ENCODE measurements around the gene SPTY2D1. TPM values are rescaled to one million over a fixed set of nuclear protein-coding genes. Genes with fewer than 3 reads are reported as not detected.
"Not testable (repeated sequence)": the region's sequence is repeated elsewhere in the genome, so short reads cannot be mapped to it uniquely, and the experiment has no call there.

The SPTY2D1 gene
- total and polyA plus RNA-seq, 4 donors, result 3.0 to 11.8 (median 7.3) TPM

DNA sequence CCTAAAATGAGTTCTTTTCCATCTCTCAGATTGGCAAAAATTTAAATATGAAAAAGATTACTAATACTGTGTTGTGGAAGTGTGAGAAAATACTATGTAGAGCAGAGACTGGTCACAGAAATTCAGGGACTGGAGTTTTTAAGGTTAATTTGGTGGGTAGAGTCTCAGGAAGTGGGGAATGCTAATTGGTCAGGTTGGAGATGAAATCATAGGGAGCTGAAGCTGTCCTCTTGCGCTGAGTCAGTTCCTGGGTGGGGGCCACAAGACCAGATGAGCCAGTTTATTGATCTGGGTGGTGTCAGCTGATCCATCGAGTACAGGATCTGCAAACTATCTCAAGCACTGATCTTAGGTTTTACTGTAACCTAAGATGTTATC is 35.1 kb upstream of the SPTY2D1 start:
- 24% methylated on average over 2 of the region's 2 CpGs for WGBS
- no peaks in the 10 kb centered on the region for H3K27me3 ChIP-seq (ENCODE audit: control insufficient read depth in 4 of 4, insufficient read depth in 4 of 4, low read length in 3 of 4)
- no peaks in the 10 kb centered on the region for H3K36me3 ChIP-seq (ENCODE audit: control insufficient read depth in 4 of 4, insufficient read depth in 3 of 4, low read depth in 1 of 4, low read length in 3 of 4)
- no peaks in the 10 kb centered on the region for H3K9me3 ChIP-seq (ENCODE audit: control insufficient read depth in 4 of 4, low read length in 3 of 4)
- H3K9ac ChIP-seq (ENCODE audit: low read depth in 1 of 2, low read length in 2 of 2), result no peak overlapping the region
- peaks cover 0 to 1% (median 0%) of the 10 kb centered on the region in 4 donors for H3K4me1 ChIP-seq (ENCODE audit: control insufficient read depth in 4 of 4, insufficient read depth in 4 of 4, low read length in 3 of 4)
- TF ChIP-seq NR2F2 (IDR thresholded peaks at IDR 0.05) (no peak), HNF4A (conservative IDR thresholded peaks at IDR 0.05) (no peak), MAX (IDR thresholded peaks at IDR 0.05) (no peak), EGR1 (IDR thresholded peaks at IDR 0.05; ENCODE audit: low read depth in 2 of 2) (no peak), JUND (IDR thresholded peaks at IDR 0.05) (no peak), ATF3 (IDR thresholded peaks at IDR 0.05) (no peak), SP1 (IDR thresholded peaks at IDR 0.05) (no peak), TAF1 (conservative IDR thresholded peaks at IDR 0.05) (no peak), HNF4G (IDR thresholded peaks at IDR 0.05) (no peak), YY1 (IDR thresholded peaks at IDR 0.05) (no peak)
- TF ChIP-seq, protein P1, sequence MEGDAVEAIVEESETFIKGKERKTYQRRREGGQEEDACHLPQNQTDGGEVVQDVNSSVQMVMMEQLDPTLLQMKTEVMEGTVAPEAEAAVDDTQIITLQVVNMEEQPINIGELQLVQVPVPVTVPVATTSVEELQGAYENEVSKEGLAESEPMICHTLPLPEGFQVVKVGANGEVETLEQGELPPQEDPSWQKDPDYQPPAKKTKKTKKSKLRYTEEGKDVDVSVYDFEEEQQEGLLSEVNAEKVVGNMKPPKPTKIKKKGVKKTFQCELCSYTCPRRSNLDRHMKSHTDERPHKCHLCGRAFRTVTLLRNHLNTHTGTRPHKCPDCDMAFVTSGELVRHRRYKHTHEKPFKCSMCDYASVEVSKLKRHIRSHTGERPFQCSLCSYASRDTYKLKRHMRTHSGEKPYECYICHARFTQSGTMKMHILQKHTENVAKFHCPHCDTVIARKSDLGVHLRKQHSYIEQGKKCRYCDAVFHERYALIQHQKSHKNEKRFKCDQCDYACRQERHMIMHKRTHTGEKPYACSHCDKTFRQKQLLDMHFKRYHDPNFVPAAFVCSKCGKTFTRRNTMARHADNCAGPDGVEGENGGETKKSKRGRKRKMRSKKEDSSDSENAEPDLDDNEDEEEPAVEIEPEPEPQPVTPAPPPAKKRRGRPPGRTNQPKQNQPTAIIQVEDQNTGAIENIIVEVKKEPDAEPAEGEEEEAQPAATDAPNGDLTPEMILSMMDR (IDR thresholded peaks at IDR 0.05; ENCODE audit: low read depth, low read length, missing input control), result no peak
- DNase-seq (ENCODE audit: low spot score), result no peak
- no peak overlapping the region for H3K4me3 ChIP-seq (ENCODE audit: low read depth in 1 of 3, low read length in 3 of 3)
- H3K27ac ChIP-seq (ENCODE audit: low read depth in 1 of 2, low read length in 2 of 2), result no peak overlapping the region

DNA sequence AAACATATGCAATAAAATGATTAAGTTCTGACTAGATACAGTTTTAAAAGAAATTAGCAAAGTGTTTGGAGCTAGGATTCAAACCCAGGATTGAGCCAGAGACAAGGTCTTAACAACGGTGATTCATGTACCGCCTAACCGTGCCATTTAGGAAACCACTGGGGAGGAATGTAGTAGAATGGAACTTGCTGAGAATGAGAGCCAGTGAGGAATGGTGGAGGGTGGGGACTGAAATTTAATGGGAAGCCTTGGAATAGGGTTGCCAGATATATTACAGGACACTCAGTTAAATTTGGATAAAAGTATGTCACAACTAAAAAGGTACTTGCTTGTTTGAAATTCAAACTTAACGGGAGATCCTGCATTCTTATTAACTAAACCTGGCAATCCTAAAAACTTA is 34.0 kb upstream of the SPTY2D1 start:
- Histone ChIP-seq H3K27me3 (ENCODE audit: control insufficient read depth in 4 of 4, insufficient read depth in 4 of 4, low read length in 3 of 4) (no peaks in the 10 kb centered on the region), H3K9me3 (ENCODE audit: control insufficient read depth in 4 of 4, low read length in 3 of 4) (no peaks in the 10 kb centered on the region), H3K4me1 (ENCODE audit: control insufficient read depth in 4 of 4, insufficient read depth in 4 of 4, low read length in 3 of 4) (peaks cover 0 to 1% (median 0%) of the 10 kb centered on the region in 4 donors), H3K4me3 (ENCODE audit: low read depth in 1 of 3, low read length in 3 of 3) (no peak overlapping the region), H3K9ac (ENCODE audit: low read depth in 1 of 2, low read length in 2 of 2) (no peak overlapping the region), H3K27ac (ENCODE audit: low read depth in 1 of 2, low read length in 2 of 2) (no peak overlapping the region), H3K36me3 (ENCODE audit: control insufficient read depth in 4 of 4, insufficient read depth in 3 of 4, low read depth in 1 of 4, low read length in 3 of 4) (no peaks in the 10 kb centered on the region)
- DNase-seq (ENCODE audit: low spot score), result no peak
- 95% methylated on average over 4 of the region's 4 CpGs for WGBS
- no peak for TF ChIP-seq RXRA (IDR thresholded peaks at IDR 0.05)
- TF ChIP-seq HNF4G (IDR thresholded peaks at IDR 0.05), result no peak
- TF ChIP-seq JUND (IDR thresholded peaks at IDR 0.05), result no peak
- TF ChIP-seq FOXA1 (IDR thresholded peaks at IDR 0.05), result no peak
- TF ChIP-seq YY1 (IDR thresholded peaks at IDR 0.05), result no peak
- TF ChIP-seq MAX (IDR thresholded peaks at IDR 0.05), result no peak
- no peak for TF ChIP-seq NR2F2 (IDR thresholded peaks at IDR 0.05)
- TF ChIP-seq RAD21 (IDR thresholded peaks at IDR 0.05), result no peak
- no peak for TF ChIP-seq REST (IDR thresholded peaks at IDR 0.05)
- no peak for TF ChIP-seq ATF3 (IDR thresholded peaks at IDR 0.05)
- no peak for TF ChIP-seq EGR1 (IDR thresholded peaks at IDR 0.05; ENCODE audit: low read depth in 2 of 2)
- TF ChIP-seq HNF4A (conservative IDR thresholded peaks at IDR 0.05), result no peak
- TF ChIP-seq, protein P1 (IDR thresholded peaks at IDR 0.05; ENCODE audit: low read depth, low read length, missing input control), result no peak
- no peak for TF ChIP-seq SP1 (IDR thresholded peaks at IDR 0.05)
- TF ChIP-seq GABPA (IDR thresholded peaks at IDR 0.05 in 1 of 2, conservative IDR thresholded peaks at IDR 0.05 in 1 of 2), result no peak

DNA sequence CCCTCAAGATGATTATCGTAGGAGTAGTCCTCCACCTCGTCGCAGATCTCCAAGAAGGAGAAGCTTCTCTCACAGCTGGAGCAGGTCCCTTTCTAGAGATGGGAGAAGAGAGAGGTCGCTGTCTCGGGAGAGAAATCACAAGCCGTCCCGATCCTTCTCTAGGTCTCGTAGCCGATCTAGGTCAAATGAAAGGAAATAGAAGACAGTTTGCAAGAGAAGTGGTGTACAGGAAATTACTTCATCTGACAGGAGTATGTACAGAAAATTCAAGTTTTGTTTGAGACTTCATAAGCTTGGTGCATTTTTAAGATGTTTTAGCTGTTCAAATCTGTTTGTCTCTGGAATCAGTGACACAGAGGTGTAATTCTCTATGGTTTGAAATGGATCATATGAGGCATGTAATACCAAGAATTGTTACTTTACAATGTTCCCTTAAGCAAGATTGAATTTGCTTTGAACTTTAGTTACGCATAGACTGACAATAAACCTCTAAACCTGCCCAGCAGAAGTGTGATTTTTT is 31.3 kb upstream of the SPTY2D1 start:
- WGBS, result 85% methylated on average over 10 of the region's 10 CpGs
- H3K9me3 ChIP-seq (ENCODE audit: control insufficient read depth in 4 of 4, low read length in 3 of 4), result not testable (repeated sequence)

More for the DNA sequence above, 31.3 kb upstream of the SPTY2D1 start:
- not testable (repeated sequence) for H3K27me3 ChIP-seq (ENCODE audit: control insufficient read depth in 4 of 4, insufficient read depth in 4 of 4, low read length in 3 of 4); H3K36me3 ChIP-seq (ENCODE audit: control insufficient read depth in 4 of 4, insufficient read depth in 3 of 4, low read depth in 1 of 4, low read length in 3 of 4); H3K9ac ChIP-seq (ENCODE audit: low read depth in 1 of 2, low read length in 2 of 2); H3K4me1 ChIP-seq (ENCODE audit: control insufficient read depth in 4 of 4, insufficient read depth in 4 of 4, low read length in 3 of 4); H3K27ac ChIP-seq (ENCODE audit: low read depth in 1 of 2, low read length in 2 of 2); DNase-seq (ENCODE audit: low spot score); H3K4me3 ChIP-seq (ENCODE audit: low read depth in 1 of 3, low read length in 3 of 3)
